Putamen (tissue), 1 donor: ENCODE data around the gene WBP1.
"Not testable (repeated sequence)": the region's sequence is repeated elsewhere in the genome, so short reads cannot be mapped to it uniquely, and the experiment has no call there.

Source experiments
- DNase-seq: peaks from one replicate; pipeline ENCODE4 v3.0.0-alpha.2; 2016; ENCODE audit warnings: low spot score

WBP1 gene

GRCh38 chr2:74458132-74458937 is at the start of gene WBP1:
Gene WBP1, plus strand, starts transcription at chr2:74458438. Its CDS starts 165 bp downstream, at chr2:74458603.
- DNase-seq, result peak; percentile 100

GRCh38 chr2:74413001-74413698 is 45.1 kb upstream of the WBP1 start:
- no peak for DNase-seq

GRCh38 chr2:74414441-74414840 is 43.8 kb upstream of the WBP1 start:
- DNase-seq, result no peak

- DNase-seq, result no peak
These were observed 43.1 kb upstream of the WBP1 start for GRCh38 chr2:74414881-74415761.

GRCh38 chr2:74415762-74416395 is 42.4 kb upstream of the WBP1 start:
- no peak for DNase-seq

GRCh38 chr2:74416778-74417177 is 41.5 kb upstream of the WBP1 start:
- no peak for DNase-seq

- DNase-seq, result no peak
These were observed 41.0 kb upstream of the WBP1 start for GRCh38 chr2:74417197-74417596.

GRCh38 chr2:74417763-74418162 is 40.5 kb upstream of the WBP1 start:
- DNase-seq, result no peak

- no peak for DNase-seq
These were observed 39.9 kb upstream of the WBP1 start for GRCh38 chr2:74418312-74418711.

- no peak for DNase-seq
These were observed 38.9 kb upstream of the WBP1 start for GRCh38 chr2:74419345-74419744.

- DNase-seq, result no peak
These were observed 38.2 kb upstream of the WBP1 start for GRCh38 chr2:74420006-74420405.

GRCh38 chr2:74420443-74421103 is 37.7 kb upstream of the WBP1 start:
- not testable (repeated sequence) for DNase-seq

GRCh38 chr2:74421221-74421870 is 36.9 kb upstream of the WBP1 start, which contains the start of the genes C2orf81 and WDR54:
Gene C2orf81, minus strand, starts transcription at chr2:74421619. Its CDS starts 59 bp downstream, at chr2:74421560.
Gene WDR54, plus strand, starts transcription at chr2:74421730. Its CDS starts 424 bp downstream, at chr2:74422154.
- peak; percentile 85 for DNase-seq

GRCh38 chr2:74423231-74424095 is 34.8 kb upstream of the WBP1 start:
- no peak for DNase-seq

- DNase-seq, result no peak
These were observed 33.9 kb upstream of the WBP1 start for GRCh38 chr2:74424139-74424992.

- no peak for DNase-seq
These were observed 33.2 kb upstream of the WBP1 start for GRCh38 chr2:74424995-74425406.

GRCh38 chr2:74425523-74425922 is 32.7 kb upstream of the WBP1 start:
- no peak for DNase-seq

GRCh38 chr2:74426181-74426758 is 32.0 kb upstream of the WBP1 start:
- DNase-seq, result no peak
